Measurements from ENCODE around the gene UNC13D. TPM values are rescaled to one million over a fixed set of nuclear protein-coding genes. Genes with fewer than 3 reads are reported as not detected.

UNC13D gene
- total RNA-seq, 1 experiment from 2014 or later = 20.2 TPM

DNA sequence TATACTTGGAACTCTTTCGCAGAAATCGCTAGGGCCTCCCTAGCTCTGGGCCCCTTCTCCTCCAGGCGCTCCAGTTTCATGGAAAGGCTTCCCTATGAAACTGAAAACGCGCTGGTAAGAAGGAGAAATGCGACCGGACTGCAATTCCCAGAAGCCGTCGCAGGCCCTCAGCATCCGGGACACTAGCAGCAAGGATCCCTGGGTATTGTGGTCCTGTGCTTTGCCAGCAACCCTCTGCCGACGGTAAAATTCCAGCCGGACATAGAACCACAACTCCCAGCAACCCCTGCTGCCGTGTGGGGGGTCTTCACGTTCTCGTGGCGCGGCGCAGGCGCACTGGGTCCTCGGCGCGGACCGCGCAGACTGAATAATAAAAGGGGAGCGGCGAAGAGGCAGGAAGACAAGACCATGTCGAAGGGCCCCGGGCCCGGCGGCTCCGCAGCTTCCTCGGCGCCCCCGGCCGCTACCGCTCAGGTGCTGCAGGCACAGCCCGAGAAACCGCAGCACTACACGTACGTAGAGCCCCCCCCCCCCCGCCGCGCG is 59.7 kb downstream of the UNC13D start, which contains the start of gene UNK:
TSS of gene UNK (plus strand) at position 334 of the 543 bp plus-strand sequence. CDS start at position 409, 75 bp downstream.
- H3K4me3 ChIP-seq (replicated peaks in 1 of 2; ENCODE audit: low read depth in 1 of 2, low read length in 2 of 2) = peak within 1 kb of the TSS; percentile 55 to 71
- H3K4me2 ChIP-seq (ENCODE audit: low read length) = peak within 1 kb of the TSS; percentile 92
- no peaks in the 10 kb centered on the region for H3K36me3 ChIP-seq (ENCODE audit: control insufficient read depth in 1 of 2, insufficient read depth in 2 of 2, low read length in 2 of 2)
- H2AFZ ChIP-seq (ENCODE audit: low read depth, low read length, poor library complexity, severe bottlenecking) = peak within 1 kb of the TSS; percentile 74
- TF ChIP-seq CBX3 (IDR thresholded peaks at IDR 0.05; ENCODE audit: low read depth) (no peak), SP1 (IDR thresholded peaks at IDR 0.05; ENCODE audit: low read depth) (no peak), ELF1 (IDR thresholded peaks at IDR 0.05; ENCODE audit: borderline replicate concordance, low read depth) (no peak), YY1 (IDR thresholded peaks at IDR 0.05; ENCODE audit: extremely low read depth, insufficient replicate concordance, low read depth, low read length) (peak; percentile 71), RAD21 (IDR thresholded peaks at IDR 0.05; ENCODE audit: low read depth) (no peak), POLR2AphosphoS5 (IDR thresholded peaks at IDR 0.05; ENCODE audit: low read depth, low read length) (peak; percentile 63), CEBPB (IDR thresholded peaks at IDR 0.05; ENCODE audit: low read depth) (no peak), TCF7L2 (IDR thresholded peaks at IDR 0.05; ENCODE audit: borderline replicate concordance, extremely low read depth, insufficient read depth, insufficient read length) (peak; percentile 32), ZFX (IDR thresholded peaks at IDR 0.05) (no peak), FOSL1 (IDR thresholded peaks at IDR 0.05; ENCODE audit: low read depth) (no peak), ZNF274 (IDR thresholded peaks at IDR 0.05; ENCODE audit: low read depth, low read length) (no peak)
- TF ChIP-seq, protein P1, sequence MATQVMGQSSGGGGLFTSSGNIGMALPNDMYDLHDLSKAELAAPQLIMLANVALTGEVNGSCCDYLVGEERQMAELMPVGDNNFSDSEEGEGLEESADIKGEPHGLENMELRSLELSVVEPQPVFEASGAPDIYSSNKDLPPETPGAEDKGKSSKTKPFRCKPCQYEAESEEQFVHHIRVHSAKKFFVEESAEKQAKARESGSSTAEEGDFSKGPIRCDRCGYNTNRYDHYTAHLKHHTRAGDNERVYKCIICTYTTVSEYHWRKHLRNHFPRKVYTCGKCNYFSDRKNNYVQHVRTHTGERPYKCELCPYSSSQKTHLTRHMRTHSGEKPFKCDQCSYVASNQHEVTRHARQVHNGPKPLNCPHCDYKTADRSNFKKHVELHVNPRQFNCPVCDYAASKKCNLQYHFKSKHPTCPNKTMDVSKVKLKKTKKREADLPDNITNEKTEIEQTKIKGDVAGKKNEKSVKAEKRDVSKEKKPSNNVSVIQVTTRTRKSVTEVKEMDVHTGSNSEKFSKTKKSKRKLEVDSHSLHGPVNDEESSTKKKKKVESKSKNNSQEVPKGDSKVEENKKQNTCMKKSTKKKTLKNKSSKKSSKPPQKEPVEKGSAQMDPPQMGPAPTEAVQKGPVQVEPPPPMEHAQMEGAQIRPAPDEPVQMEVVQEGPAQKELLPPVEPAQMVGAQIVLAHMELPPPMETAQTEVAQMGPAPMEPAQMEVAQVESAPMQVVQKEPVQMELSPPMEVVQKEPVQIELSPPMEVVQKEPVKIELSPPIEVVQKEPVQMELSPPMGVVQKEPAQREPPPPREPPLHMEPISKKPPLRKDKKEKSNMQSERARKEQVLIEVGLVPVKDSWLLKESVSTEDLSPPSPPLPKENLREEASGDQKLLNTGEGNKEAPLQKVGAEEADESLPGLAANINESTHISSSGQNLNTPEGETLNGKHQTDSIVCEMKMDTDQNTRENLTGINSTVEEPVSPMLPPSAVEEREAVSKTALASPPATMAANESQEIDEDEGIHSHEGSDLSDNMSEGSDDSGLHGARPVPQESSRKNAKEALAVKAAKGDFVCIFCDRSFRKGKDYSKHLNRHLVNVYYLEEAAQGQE (IDR thresholded peaks at IDR 0.05; ENCODE audit: low read depth) = no peak
- TF ChIP-seq, protein P2, sequence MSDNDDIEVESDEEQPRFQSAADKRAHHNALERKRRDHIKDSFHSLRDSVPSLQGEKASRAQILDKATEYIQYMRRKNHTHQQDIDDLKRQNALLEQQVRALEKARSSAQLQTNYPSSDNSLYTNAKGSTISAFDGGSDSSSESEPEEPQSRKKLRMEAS (IDR thresholded peaks at IDR 0.05) = no peak
- TF ChIP-seq, protein P3, sequence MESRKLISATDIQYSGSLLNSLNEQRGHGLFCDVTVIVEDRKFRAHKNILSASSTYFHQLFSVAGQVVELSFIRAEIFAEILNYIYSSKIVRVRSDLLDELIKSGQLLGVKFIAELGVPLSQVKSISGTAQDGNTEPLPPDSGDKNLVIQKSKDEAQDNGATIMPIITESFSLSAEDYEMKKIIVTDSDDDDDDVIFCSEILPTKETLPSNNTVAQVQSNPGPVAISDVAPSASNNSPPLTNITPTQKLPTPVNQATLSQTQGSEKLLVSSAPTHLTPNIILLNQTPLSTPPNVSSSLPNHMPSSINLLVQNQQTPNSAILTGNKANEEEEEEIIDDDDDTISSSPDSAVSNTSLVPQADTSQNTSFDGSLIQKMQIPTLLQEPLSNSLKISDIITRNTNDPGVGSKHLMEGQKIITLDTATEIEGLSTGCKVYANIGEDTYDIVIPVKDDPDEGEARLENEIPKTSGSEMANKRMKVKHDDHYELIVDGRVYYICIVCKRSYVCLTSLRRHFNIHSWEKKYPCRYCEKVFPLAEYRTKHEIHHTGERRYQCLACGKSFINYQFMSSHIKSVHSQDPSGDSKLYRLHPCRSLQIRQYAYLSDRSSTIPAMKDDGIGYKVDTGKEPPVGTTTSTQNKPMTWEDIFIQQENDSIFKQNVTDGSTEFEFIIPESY (IDR thresholded peaks at IDR 0.05; ENCODE audit: extremely low read depth, insufficient replicate concordance, low read length) = peak; percentile 88
- H3K79me2 ChIP-seq (ENCODE audit: insufficient read depth, low read length) = peaks cover 43% of the 10 kb centered on the region
- no peaks in the 10 kb centered on the region for H3K9me3 ChIP-seq (ENCODE audit: control insufficient read depth in 1 of 2, insufficient read depth in 1 of 2, low read depth in 1 of 2, low read length in 2 of 2)
- peak; percentile 78 for ATAC-seq
- intact Hi-C loops (cut with micrococcal nuclease) = loop anchor here (2.0 kb wide), 1 partner anchor 60 kb away; the partner anchor contains the start of gene UNC13D
- CTCF ChIA-PET = interaction anchor here (1.4 to 1.8 kb wide), 2 partner anchors 43 to 91 kb away, joined by 4 to 6 read pairs; no protein-coding TSS in a partner anchor
- H3K9me2 ChIP-seq (ENCODE audit: insufficient read depth) = no peaks in the 10 kb centered on the region
- H3K27me3 ChIP-seq (ENCODE audit: insufficient read depth, low read length) = no peaks in the 10 kb centered on the region
- POLR2A ChIA-PET = interaction anchor here (0.7 to 1.8 kb wide), 8 partner anchors 19 to 998 kb away, joined by 3 to 8 read pairs (median 4); partner anchors contain the start of genes GALK1 and WBP2
- peak within 1 kb of the TSS; percentile 99 for H3K27ac ChIP-seq (ENCODE audit: low read depth, low read length)
- peaks cover 40 to 65% of the 10 kb centered on the region in 2 experiments for H3K4me1 ChIP-seq (ENCODE audit: control insufficient read depth in 1 of 2, insufficient read depth in 2 of 2, low read length in 2 of 2)
- RAD21 ChIA-PET (ENCODE audit: low non-redundant PET in 1 of 2, low total read pairs in 2 of 2, uncharacterized antibody in 2 of 2, unreplicated experiment in 2 of 2) = interaction anchor here in 1 of 2 experiments (0.7 kb wide), 1 partner anchor 42 kb away, joined by 4 read pairs; no protein-coding TSS in a partner anchor
- no TSS peak for BruUV-seq (replicated peaks)
- peak; percentile 100 for DNase-seq (ENCODE audit: low read depth, low spot score)
- peak within 1 kb of the TSS; percentile 97 for H3K9ac ChIP-seq (ENCODE audit: low read length)
- no peaks in the 10 kb centered on the region for H4K20me1 ChIP-seq (ENCODE audit: insufficient read depth)
